Measurements from ENCODE around the gene FUT4.

GRCh38 chr11:94539420-94539819 lies 4.3 kb upstream of the FUT4 start:
- TF ChIP-seq POLR2A (IDR thresholded peaks at IDR 0.05; ENCODE audit: low read depth, low read length) (no peak), TAF1 (IDR thresholded peaks at IDR 0.05; ENCODE audit: borderline replicate concordance, low read depth, low read length) (no peak)
